ENCODE results near the gene FATE1. TPM values are rescaled to one million over a fixed set of nuclear protein-coding genes. Genes with fewer than 3 reads are reported as not detected.

Gene FATE1
- total RNA-seq, 1 donor from 2014 or later = not detected

DNA sequence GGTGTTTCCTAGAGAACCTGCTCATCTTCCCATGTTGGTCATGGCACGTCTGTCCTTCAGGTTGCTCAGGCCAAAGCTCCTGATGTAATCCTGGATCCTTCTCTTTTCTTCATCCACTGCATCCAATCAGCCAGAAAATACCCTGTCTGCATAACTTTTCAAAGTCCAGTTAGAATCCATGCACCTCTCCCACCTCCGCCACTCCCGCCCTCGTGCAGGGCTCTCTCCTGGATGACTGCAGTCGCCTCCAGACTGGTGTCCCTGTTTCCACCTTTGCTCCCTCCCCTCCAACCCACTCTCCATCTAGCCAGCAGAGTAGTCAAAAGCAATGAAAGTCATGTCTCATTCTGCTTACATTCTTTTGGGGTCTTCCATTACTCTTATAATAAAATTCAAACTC lies 34.7 kb downstream of the FATE1 start:
- Mint-ChIP-seq H3K4me3 (no peak overlapping the region), H3K9me3 (no peaks in the 10 kb centered on the region), H3K36me3 (ENCODE audit: low read depth) (no peaks in the 10 kb centered on the region), H3K27ac (no peak overlapping the region), H3K27me3 (no peaks in the 10 kb centered on the region), H3K4me1 (no peaks in the 10 kb centered on the region)
- ChIA-PET CTCF (no interaction called here), POLR2A (no interaction called here)
- ATAC-seq (ENCODE audit: low read depth) = no peak
- TF ChIP-seq, protein P1, sequence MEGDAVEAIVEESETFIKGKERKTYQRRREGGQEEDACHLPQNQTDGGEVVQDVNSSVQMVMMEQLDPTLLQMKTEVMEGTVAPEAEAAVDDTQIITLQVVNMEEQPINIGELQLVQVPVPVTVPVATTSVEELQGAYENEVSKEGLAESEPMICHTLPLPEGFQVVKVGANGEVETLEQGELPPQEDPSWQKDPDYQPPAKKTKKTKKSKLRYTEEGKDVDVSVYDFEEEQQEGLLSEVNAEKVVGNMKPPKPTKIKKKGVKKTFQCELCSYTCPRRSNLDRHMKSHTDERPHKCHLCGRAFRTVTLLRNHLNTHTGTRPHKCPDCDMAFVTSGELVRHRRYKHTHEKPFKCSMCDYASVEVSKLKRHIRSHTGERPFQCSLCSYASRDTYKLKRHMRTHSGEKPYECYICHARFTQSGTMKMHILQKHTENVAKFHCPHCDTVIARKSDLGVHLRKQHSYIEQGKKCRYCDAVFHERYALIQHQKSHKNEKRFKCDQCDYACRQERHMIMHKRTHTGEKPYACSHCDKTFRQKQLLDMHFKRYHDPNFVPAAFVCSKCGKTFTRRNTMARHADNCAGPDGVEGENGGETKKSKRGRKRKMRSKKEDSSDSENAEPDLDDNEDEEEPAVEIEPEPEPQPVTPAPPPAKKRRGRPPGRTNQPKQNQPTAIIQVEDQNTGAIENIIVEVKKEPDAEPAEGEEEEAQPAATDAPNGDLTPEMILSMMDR (IDR thresholded peaks at IDR 0.05) = no peak
- intact Hi-C loops (cut with micrococcal nuclease) = loop anchor here (5.0 kb wide), 1 partner anchor 882 kb away; no protein-coding TSS in a partner anchor
- no peak for DNase-seq

DNA sequence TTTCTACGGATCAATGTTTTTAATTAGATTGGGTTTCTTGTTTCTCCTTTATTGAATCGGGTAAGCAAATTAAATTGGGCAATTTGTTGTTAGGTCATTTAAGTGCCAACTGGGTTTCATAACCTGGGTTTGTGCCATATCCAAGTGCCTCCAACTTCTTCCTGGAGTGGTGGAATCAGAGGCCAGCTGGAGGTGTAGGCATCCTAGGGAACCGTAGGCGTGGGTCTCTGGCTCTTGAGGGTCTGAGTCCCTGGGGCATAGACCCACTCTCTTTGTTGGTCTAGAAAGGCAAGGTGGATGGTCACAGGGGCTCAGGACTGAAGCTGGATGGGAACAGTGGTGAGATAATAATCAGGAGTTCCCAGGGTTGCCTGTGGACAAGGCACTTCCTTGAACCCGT lies 37.0 kb downstream of the FATE1 start:
- ChIA-PET POLR2A (no interaction called here), CTCF (no interaction called here)
- intact Hi-C loops (cut with micrococcal nuclease) = loop anchor here (5.0 kb wide), 1 partner anchor 879 kb away; no protein-coding TSS in a partner anchor

DNA sequence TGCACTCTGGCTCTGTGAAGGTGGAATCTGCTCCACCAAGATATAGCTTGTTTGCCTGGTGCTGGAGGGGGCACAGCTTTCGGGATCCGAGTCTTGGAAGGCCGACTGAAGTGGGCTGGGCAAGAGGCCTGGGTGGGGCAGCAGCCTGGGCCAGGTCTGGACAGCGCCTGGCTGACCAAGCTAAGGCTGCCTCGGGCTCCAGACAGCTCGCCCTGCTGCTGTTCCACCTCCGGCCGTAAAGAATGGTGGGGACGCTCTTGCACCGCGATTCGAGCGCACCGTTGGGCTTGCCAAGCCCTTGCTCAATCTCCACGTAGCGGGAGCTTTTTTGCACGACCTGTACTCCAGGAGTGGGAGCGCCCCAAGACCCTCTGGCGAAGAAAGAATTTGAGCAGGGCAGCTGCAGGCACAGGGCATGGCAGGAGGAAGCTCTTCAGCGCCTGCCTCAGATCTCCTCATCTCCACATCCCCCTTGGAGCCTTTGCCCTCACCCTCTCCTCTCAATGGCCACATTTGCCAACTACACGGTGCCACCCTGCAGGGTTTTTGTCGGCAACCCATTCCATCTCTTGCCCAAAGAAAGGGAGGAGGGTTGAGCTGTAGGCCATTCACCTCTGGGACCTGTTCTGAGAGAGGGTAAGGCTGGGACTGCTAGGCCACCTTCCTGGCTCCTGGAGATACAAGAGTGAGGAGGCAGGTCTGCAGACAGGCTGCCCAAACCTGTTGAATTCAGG lies 37.6 kb downstream of the FATE1 start:
- ChIA-PET POLR2A (no interaction called here), CTCF (no interaction called here)
- Mint-ChIP-seq H3K4me1 (no peaks in the 10 kb centered on the region), H3K27me3 (no peaks in the 10 kb centered on the region), H3K4me3 (no peak overlapping the region), H3K36me3 (ENCODE audit: low read depth) (no peaks in the 10 kb centered on the region), H3K27ac (no peak overlapping the region), H3K9me3 (no peaks in the 10 kb centered on the region)
- TF ChIP-seq, protein P1 (IDR thresholded peaks at IDR 0.05) = no peak
- no peak for DNase-seq
- ATAC-seq (ENCODE audit: low read depth) = no peak
- intact Hi-C loops (cut with micrococcal nuclease) = loop anchor here (5.0 kb wide), 1 partner anchor 879 kb away; no protein-coding TSS in a partner anchor

More for the DNA sequence above, 37.0 kb downstream of the FATE1 start:
- DNase-seq = no peak
- TF ChIP-seq, protein P1 (IDR thresholded peaks at IDR 0.05) = no peak
- H3K4me3 Mint-ChIP-seq = no peak overlapping the region
- no peaks in the 10 kb centered on the region for H3K36me3 Mint-ChIP-seq (ENCODE audit: low read depth)
- ATAC-seq (ENCODE audit: low read depth) = no peak
- no peaks in the 10 kb centered on the region for H3K27me3 Mint-ChIP-seq
- no peak overlapping the region for H3K27ac Mint-ChIP-seq
- H3K4me1 Mint-ChIP-seq = no peaks in the 10 kb centered on the region
- no peaks in the 10 kb centered on the region for H3K9me3 Mint-ChIP-seq

DNA sequence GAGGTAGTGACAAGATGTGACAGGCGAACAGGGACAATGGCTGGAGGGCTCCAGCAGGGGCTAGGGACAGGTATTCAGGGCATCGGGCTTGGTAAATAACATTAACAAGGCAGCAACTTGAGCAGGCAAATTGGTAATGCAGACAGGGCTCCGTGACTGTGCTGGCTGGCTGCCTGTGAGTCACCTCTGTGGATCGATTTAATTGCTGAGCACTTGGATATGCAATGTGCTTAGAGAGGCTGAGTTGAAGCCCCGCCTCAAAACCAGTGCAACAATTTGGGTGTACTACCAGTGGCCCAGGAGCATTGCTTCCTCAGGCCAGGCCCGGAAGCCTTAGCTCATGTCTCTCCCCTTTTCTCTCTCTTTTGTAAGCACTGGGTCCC lies 38.2 kb downstream of the FATE1 start:
- POLR2A ChIA-PET = no interaction called here
- intact Hi-C loops (cut with micrococcal nuclease) = loop anchor here (5.0 kb wide), 1 partner anchor 878 kb away; no protein-coding TSS in a partner anchor
- TF ChIP-seq, protein P1 (IDR thresholded peaks at IDR 0.05) = no peak
- CTCF ChIA-PET = no interaction called here
- H3K27me3 Mint-ChIP-seq = no peaks in the 10 kb centered on the region
- no peak overlapping the region for H3K4me3 Mint-ChIP-seq
- no peak for ATAC-seq (ENCODE audit: low read depth)
- H3K27ac Mint-ChIP-seq = no peak overlapping the region
- H3K4me1 Mint-ChIP-seq = no peaks in the 10 kb centered on the region
- no peak for DNase-seq
- no peaks in the 10 kb centered on the region for H3K9me3 Mint-ChIP-seq
- H3K36me3 Mint-ChIP-seq (ENCODE audit: low read depth) = no peaks in the 10 kb centered on the region

DNA sequence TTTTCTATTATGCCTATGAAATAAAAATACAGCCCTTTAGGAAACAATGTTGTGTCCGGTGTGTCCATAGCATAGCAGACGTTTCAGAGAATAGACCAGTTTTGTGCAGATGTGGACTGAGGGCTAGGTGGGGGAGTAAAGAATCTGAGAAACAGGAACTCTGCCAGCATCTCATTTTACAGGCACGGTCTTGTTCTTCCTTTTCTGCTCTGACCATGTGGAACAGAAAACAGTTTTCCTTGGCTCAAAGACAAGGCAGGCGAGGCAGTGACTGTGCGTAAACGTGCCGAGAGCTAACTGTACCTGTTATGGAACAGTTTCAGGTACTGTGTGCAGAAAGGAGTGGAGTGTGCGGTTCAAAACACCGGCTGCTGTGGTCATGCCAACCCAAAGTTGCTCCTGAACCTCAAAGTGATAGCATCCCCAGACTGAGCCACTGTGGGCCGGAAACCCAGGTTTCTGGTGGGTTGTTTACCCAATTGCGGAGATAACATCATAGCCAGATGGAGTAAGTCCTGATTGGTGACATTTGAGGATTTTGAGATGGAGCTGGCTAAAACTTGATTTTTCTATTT lies 38.9 kb downstream of the FATE1 start:
- H3K27ac Mint-ChIP-seq = no peak overlapping the region
- intact Hi-C loops (cut with micrococcal nuclease) = loop anchor here (5.0 kb wide), 1 partner anchor 878 kb away; no protein-coding TSS in a partner anchor
- no peak for DNase-seq

More for the DNA sequence above, 38.9 kb downstream of the FATE1 start:
- ChIA-PET POLR2A (no interaction called here), CTCF (no interaction called here)
- no peaks in the 10 kb centered on the region for H3K36me3 Mint-ChIP-seq (ENCODE audit: low read depth)
- TF ChIP-seq, protein P1 (IDR thresholded peaks at IDR 0.05) = no peak
- H3K27me3 Mint-ChIP-seq = no peaks in the 10 kb centered on the region
- H3K4me1 Mint-ChIP-seq = no peaks in the 10 kb centered on the region
- ATAC-seq (ENCODE audit: low read depth) = no peak
- H3K4me3 Mint-ChIP-seq = no peak overlapping the region
- H3K9me3 Mint-ChIP-seq = no peaks in the 10 kb centered on the region

All from activated B cell treated with CpG ODN at 0.5 μM for 24 hours (primary cell).